ENCODE results near the gene TTC22. TPM values are rescaled to one million over a fixed set of nuclear protein-coding genes. Genes with fewer than 3 reads are reported as not detected.

The TTC22 gene
- total RNA-seq, 1 donor from 2014 or later: not detected

DNA sequence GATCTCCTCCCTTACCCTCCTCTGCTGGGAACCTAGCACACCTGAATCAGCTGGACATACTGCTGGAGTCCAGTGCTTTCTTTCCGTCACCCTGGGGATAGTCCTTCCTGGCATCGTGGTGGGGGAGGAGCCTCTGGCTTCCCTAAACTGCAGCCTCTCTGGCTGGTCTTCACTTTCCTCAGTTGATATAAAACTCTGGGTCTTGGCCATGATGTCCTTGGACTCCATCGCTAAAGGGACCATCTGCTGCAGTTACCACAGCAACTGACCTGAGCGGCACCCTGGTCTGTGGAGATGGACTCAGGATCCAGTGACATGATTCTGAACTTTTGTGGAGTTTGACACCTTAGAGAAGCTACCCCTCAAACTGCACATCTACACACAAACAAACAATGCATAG, 59.6 kb downstream of the TTC22 start:
- no peak overlapping the region for H3K27ac Mint-ChIP-seq (ENCODE audit: unreplicated experiment)
- H3K27me3 Mint-ChIP-seq (ENCODE audit: unreplicated experiment): no peaks in the 10 kb centered on the region
- H3K4me1 Mint-ChIP-seq (ENCODE audit: low read depth, unreplicated experiment): peaks cover 3% of the 10 kb centered on the region
- no peak for DNase-seq
- no peak overlapping the region for H3K4me3 Mint-ChIP-seq (ENCODE audit: unreplicated experiment)
- peaks cover 1% of the 10 kb centered on the region for H3K9me3 Mint-ChIP-seq (ENCODE audit: unreplicated experiment)
- no peaks in the 10 kb centered on the region for H3K36me3 Mint-ChIP-seq (ENCODE audit: unreplicated experiment)
- TF ChIP-seq, protein P1, sequence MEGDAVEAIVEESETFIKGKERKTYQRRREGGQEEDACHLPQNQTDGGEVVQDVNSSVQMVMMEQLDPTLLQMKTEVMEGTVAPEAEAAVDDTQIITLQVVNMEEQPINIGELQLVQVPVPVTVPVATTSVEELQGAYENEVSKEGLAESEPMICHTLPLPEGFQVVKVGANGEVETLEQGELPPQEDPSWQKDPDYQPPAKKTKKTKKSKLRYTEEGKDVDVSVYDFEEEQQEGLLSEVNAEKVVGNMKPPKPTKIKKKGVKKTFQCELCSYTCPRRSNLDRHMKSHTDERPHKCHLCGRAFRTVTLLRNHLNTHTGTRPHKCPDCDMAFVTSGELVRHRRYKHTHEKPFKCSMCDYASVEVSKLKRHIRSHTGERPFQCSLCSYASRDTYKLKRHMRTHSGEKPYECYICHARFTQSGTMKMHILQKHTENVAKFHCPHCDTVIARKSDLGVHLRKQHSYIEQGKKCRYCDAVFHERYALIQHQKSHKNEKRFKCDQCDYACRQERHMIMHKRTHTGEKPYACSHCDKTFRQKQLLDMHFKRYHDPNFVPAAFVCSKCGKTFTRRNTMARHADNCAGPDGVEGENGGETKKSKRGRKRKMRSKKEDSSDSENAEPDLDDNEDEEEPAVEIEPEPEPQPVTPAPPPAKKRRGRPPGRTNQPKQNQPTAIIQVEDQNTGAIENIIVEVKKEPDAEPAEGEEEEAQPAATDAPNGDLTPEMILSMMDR (IDR thresholded peaks at IDR 0.05; ENCODE audit: partially characterized antibody, unreplicated experiment): no peak

DNA sequence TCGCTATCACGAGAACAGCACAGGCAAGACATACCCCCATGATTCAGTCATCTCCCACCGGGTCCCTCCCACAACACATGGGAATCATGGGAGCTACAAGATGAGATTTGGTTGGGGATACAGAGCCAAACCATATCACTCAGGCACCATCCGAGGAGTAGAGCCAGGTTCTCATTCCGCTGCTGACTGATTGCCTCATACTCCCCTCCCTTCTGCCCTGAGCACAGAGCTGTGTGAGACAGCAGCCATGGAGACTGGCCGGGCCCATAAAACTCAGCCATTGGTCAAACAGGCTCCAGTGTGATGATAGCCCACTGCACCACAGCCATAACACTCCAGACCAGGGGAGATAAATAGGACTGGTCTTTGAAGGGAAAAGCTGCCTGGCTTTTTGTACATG, 62.9 kb downstream of the TTC22 start:
- Mint-ChIP-seq H3K27me3 (ENCODE audit: unreplicated experiment) (no peaks in the 10 kb centered on the region), H3K4me1 (ENCODE audit: low read depth, unreplicated experiment) (peaks cover 3% of the 10 kb centered on the region), H3K9me3 (ENCODE audit: unreplicated experiment) (no peaks in the 10 kb centered on the region), H3K36me3 (ENCODE audit: unreplicated experiment) (peaks cover 5% of the 10 kb centered on the region), H3K27ac (ENCODE audit: unreplicated experiment) (no peak overlapping the region), H3K4me3 (ENCODE audit: unreplicated experiment) (no peak overlapping the region)
- no peak for DNase-seq
- TF ChIP-seq, protein P1 (IDR thresholded peaks at IDR 0.05; ENCODE audit: partially characterized antibody, unreplicated experiment): no peak

DNA sequence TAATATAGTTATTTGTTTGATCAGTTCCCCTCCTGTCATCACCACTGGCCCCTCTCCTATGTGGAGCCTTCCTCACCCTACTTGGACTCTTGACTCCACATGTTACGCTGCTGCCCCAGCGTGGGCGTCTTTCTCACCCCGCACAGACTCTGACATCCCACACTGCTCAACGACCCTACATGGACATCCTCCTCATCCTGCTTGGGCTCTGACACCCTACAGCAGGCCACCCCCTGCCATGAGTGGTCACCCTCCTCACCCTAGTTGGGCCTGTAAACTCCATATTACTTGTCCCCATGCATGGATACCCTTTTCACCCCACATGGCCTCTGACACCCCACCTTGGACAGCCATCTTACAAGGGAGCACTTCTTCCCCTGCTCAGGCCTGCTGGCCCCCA, 64.4 kb downstream of the TTC22 start:
- H3K27ac Mint-ChIP-seq (ENCODE audit: unreplicated experiment): no peak overlapping the region
- no peak for DNase-seq
- no peaks in the 10 kb centered on the region for H3K27me3 Mint-ChIP-seq (ENCODE audit: unreplicated experiment)
- H3K36me3 Mint-ChIP-seq (ENCODE audit: unreplicated experiment): peaks cover 5% of the 10 kb centered on the region
- TF ChIP-seq, protein P1 (IDR thresholded peaks at IDR 0.05; ENCODE audit: partially characterized antibody, unreplicated experiment): no peak
- H3K4me1 Mint-ChIP-seq (ENCODE audit: low read depth, unreplicated experiment): no peaks in the 10 kb centered on the region
- H3K9me3 Mint-ChIP-seq (ENCODE audit: unreplicated experiment): no peaks in the 10 kb centered on the region
- no peak overlapping the region for H3K4me3 Mint-ChIP-seq (ENCODE audit: unreplicated experiment)

Other genes starting within 250 kb of the TTC22 start
- not detected for gene FAM151A, start 177.8 kb downstream of the TTC22 start, total RNA-seq (ENCODE audit: unreplicated experiment)
- gene MROH7, start 159.5 kb downstream of the TTC22 start, total RNA-seq (ENCODE audit: unreplicated experiment): not detected
- 14.3 TPM for gene TTC4, start 85.5 kb downstream of the TTC22 start, total RNA-seq (ENCODE audit: unreplicated experiment)
- 4.2 TPM for gene PARS2, start 36.8 kb downstream of the TTC22 start, total RNA-seq (ENCODE audit: unreplicated experiment)
- gene DHCR24, start 85.9 kb upstream of the TTC22 start, total RNA-seq (ENCODE audit: unreplicated experiment): 284 TPM
- not detected for gene TMEM61, start 179.3 kb upstream of the TTC22 start, total RNA-seq (ENCODE audit: unreplicated experiment)
- gene BSND, start 197.6 kb upstream of the TTC22 start, total RNA-seq (ENCODE audit: unreplicated experiment): not detected
- 2.1 TPM for gene PCSK9, start 238.2 kb upstream of the TTC22 start, total RNA-seq (ENCODE audit: unreplicated experiment)